NCI-H1417 (cell line): ENCODE results near the gene MRGPRX4.

Experiments used
- DNase-seq, 3 experiments: peaks; one replicate each; lab custom pipeline; 2025; lab: John Stamatoyannopoulos, UW

MRGPRX4 gene

GRCh38 chr11:18209058-18209457, 36.4 kb downstream of the MRGPRX4 start:
- DNase-seq = no peak

DNA sequence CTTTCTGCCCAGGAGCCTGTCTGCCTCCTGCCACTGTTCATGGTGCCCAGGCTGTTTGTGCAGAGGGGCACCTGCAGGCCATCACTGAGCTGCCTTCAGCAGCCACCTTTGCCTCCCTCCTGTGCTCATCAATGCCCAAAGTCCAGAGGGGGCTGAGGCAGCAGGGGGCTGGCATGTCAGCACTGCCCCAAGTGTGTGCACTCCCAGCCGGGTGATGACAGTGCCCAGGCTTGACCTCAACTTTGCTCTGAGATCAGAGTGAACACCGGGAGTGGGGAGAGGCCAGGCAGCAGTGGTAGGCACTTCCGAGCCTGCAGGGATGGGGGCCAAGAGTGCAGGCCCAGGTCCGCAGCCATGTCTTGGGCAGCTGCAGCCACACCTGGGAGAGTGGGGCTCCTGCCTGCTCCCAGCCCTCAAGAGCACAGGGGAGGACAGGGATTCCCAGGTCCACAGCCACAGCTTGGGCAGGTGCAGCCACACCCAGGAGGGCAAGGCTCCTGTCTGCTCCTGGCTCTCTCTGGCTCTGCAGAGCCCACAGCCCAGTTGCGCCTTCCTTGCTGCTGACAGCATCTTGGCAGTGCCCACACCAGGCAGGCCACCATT, 48.7 kb downstream of the MRGPRX4 start:
- no peak for DNase-seq

DNA sequence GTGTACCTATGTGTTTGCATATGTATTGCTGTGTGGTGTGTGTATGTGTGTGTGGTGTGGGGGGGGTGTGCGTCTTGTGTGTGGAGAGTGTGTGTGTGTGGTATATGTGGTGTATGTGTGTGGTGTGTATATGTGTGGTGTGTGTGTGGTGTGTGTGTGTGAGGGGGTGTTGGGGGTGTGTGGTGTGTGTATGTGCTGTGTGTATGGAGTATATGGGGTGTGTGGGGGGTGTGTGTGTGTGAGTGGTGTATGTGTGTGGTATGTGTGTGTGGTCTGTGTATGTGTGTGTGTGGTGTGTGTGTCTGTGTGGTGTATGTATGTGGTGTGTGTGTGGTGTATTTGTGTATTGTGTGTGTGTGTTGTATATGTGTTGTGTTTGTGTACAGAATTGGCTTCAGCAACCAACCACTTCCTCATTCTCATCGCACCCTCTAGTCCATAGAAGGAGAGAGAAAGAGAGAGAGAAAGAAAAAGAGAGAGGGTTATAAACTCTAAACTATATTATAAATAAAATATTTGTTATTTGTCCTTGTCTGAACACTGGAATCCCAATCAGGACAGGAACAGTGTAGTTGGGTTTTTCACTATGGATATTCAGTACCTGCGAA, 50.3 kb downstream of the MRGPRX4 start:
- DNase-seq = no peak
